Activated T-cell treated with anti-CD3 and anti-CD28 coated beads, Interleukin-2, amount 50 U/mL, for 4 hours (primary cell): ENCODE data around the gene EPHA6. TPM values are rescaled to one million over a fixed set of nuclear protein-coding genes. Genes with fewer than 3 reads are reported as not detected.

Experiments
- ATAC-seq, 2 donors: fragments of 200-7000 bp; cut with Tn5 transposase; one replicate each; pipeline ENCODE4 v1.10.0; 2021
- DNase-seq: peaks from one replicate; pipeline ENCODE4 v3.0.0-alpha.2; 2020
- H3K27me3 Mint-ChIP-seq: one replicate; pipeline ENCODE4 v1.8.0; 2021; ENCODE audit warnings: low read depth, mixed read lengths
- H3K36me3 Mint-ChIP-seq: one replicate; pipeline ENCODE4 v1.8.0; 2022; ENCODE audit warnings: mixed read lengths; ENCODE audit not compliant: insufficient read depth
- H3K4me1 Mint-ChIP-seq: one replicate; pipeline ENCODE4 v1.8.0; 2021; ENCODE audit warnings: low read depth, mixed read lengths
- H3K4me3 Mint-ChIP-seq: one replicate; pipeline ENCODE4 v1.8.0; 2021; ENCODE audit warnings: mild to moderate bottlenecking, moderate library complexity, mixed read lengths
- H3K9me3 Mint-ChIP-seq: one replicate; pipeline ENCODE4 v1.8.0; 2021; ENCODE audit warnings: mixed read lengths
- total RNA-seq, 3 donors: library from RNA; stranded (reverse); gene quantifications; one replicate each; pipeline ENCODE4 v1.2.1, GENCODE V29; 2021

Gene EPHA6
- total RNA-seq, 3 donors from 2014 or later, result not detected

GRCh38 chr3:97201814-97202213, 387.4 kb downstream of the EPHA6 start:
- ATAC-seq, result no peak
- Mint-ChIP-seq H3K27me3 (no peaks in the 10 kb centered on the region), H3K9me3 (no peaks in the 10 kb centered on the region), H3K36me3 (no peaks in the 10 kb centered on the region), H3K4me3 (no peak overlapping the region), H3K4me1 (no peaks in the 10 kb centered on the region)
- DNase-seq, result no peak

- ATAC-seq (no peak), DNase-seq (no peak)
- H3K4me1 Mint-ChIP-seq, result no peaks in the 10 kb centered on the region
- H3K27me3 Mint-ChIP-seq, result no peaks in the 10 kb centered on the region
- no peaks in the 10 kb centered on the region for H3K36me3 Mint-ChIP-seq
- H3K9me3 Mint-ChIP-seq, result peaks cover 4% of the 10 kb centered on the region
- no peak overlapping the region for H3K4me3 Mint-ChIP-seq
Measured at GRCh38 chr3:97228966-97229365, 414.6 kb downstream of the EPHA6 start.

- H3K4me1 Mint-ChIP-seq, result no peaks in the 10 kb centered on the region
- DNase-seq, result no peak
- H3K4me3 Mint-ChIP-seq, result no peak overlapping the region
- ATAC-seq, result no peak
- no peaks in the 10 kb centered on the region for H3K27me3 Mint-ChIP-seq
- peaks cover 4% of the 10 kb centered on the region for H3K9me3 Mint-ChIP-seq
- no peaks in the 10 kb centered on the region for H3K36me3 Mint-ChIP-seq
Measured at GRCh38 chr3:97230486-97230885, 416.1 kb downstream of the EPHA6 start.

DNA sequence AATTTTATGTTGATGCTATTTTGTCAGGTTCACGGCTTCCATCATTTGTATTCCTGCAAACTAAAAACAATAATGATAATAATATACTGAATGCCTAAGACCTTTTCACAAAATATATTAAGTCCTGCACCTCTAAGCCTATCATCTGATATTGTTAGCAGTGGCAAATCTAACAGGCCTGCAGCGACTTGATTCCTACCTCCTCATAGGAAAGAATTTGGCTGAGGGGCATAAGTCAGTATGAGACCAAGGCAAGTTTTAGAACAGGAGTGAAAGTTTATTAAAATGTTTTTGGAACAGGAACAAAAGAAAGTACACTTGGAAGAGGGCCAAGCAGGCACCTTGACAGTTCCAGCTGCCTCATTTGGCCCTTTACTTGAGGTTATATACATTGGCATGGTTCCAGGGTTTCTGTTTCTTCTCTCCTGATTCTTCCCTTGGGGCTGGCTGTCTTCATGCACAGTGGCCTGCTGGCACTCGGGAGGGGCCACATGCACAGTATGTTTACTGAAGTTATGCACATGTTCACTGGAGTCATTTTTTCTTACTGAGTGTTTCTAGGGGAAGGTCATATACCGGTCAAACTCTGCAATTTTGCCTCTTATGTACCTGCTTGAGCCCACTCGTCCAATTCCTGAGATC, 418.1 kb downstream of the EPHA6 start:
- H3K36me3 Mint-ChIP-seq, result no peaks in the 10 kb centered on the region
- ATAC-seq (no peak), DNase-seq (no peak)
- H3K4me1 Mint-ChIP-seq, result no peaks in the 10 kb centered on the region
- H3K9me3 Mint-ChIP-seq, result peaks cover 4% of the 10 kb centered on the region
- no peak overlapping the region for H3K4me3 Mint-ChIP-seq
- H3K27me3 Mint-ChIP-seq, result no peaks in the 10 kb centered on the region

DNA sequence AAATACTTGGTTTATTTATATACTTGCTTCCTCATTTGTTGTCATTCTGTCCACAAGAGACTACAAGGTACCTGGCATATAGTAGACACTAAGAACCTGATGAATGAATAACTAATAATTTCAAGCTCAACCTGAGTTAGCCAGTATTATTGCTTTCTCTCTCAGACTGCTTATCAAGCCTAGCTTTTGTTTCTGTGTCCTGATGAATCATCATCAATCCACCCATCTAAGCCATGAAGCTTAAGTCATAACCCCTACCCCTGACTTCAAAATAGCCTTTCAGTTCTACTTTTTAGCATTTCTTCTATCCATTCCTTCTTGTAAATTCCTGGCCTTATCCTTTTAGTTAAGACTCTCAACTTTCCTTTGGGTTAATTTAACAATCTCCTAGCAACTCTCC, 420.8 kb downstream of the EPHA6 start:
- no peaks in the 10 kb centered on the region for H3K9me3 Mint-ChIP-seq
- no peak overlapping the region for H3K4me3 Mint-ChIP-seq
- DNase-seq (no peak), ATAC-seq (no peak)
- H3K4me1 Mint-ChIP-seq, result no peaks in the 10 kb centered on the region
- no peaks in the 10 kb centered on the region for H3K36me3 Mint-ChIP-seq
- H3K27me3 Mint-ChIP-seq, result no peaks in the 10 kb centered on the region

- ATAC-seq (no peak), DNase-seq (no peak)
- H3K27me3 Mint-ChIP-seq, result no peaks in the 10 kb centered on the region
- H3K4me1 Mint-ChIP-seq, result no peaks in the 10 kb centered on the region
- H3K36me3 Mint-ChIP-seq, result no peaks in the 10 kb centered on the region
- no peak overlapping the region for H3K4me3 Mint-ChIP-seq
- H3K9me3 Mint-ChIP-seq, result no peaks in the 10 kb centered on the region
Measured at GRCh38 chr3:97235611-97236315, 421.4 kb downstream of the EPHA6 start.

GRCh38 chr3:97241417-97241816, 427.0 kb downstream of the EPHA6 start:
- no peaks in the 10 kb centered on the region for H3K27me3 Mint-ChIP-seq
- no peaks in the 10 kb centered on the region for H3K4me1 Mint-ChIP-seq

GRCh38 chr3:97245201-97245910, 431.0 kb downstream of the EPHA6 start:
- no peak overlapping the region for H3K4me3 Mint-ChIP-seq
- no peaks in the 10 kb centered on the region for H3K27me3 Mint-ChIP-seq
- no peaks in the 10 kb centered on the region for H3K36me3 Mint-ChIP-seq
- ATAC-seq, result no peak
- H3K4me1 Mint-ChIP-seq, result no peaks in the 10 kb centered on the region
- no peak for DNase-seq
- H3K9me3 Mint-ChIP-seq, result no peaks in the 10 kb centered on the region

More at GRCh38 chr3:97241417-97241816, 427.0 kb downstream of the EPHA6 start:
- ATAC-seq (no peak), DNase-seq (no peak)
- Mint-ChIP-seq H3K36me3 (no peaks in the 10 kb centered on the region), H3K9me3 (no peaks in the 10 kb centered on the region), H3K4me3 (no peak overlapping the region)

DNA sequence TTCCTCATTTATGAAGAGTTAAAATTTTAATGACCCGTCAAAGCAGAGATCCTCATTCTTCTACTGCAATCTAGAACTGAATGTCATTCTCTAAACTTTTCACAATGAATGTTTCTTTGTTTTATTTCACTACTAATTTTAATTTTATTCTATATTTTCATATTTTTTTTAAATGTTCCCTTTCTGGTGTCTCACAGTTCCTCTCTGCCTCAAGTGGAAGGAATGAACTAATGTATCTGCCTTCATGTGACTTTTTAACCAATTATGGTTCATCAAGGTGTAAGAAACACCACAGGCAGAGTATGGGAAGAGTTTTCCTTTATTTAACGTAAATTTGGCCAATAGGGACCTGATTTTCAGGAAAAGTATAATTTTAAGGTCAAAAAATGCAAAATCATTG, 441.7 kb downstream of the EPHA6 start:
- no peaks in the 10 kb centered on the region for H3K27me3 Mint-ChIP-seq
- H3K9me3 Mint-ChIP-seq, result no peaks in the 10 kb centered on the region
- no peak overlapping the region for H3K4me3 Mint-ChIP-seq
- ATAC-seq, result no peak
- no peak for DNase-seq
- no peaks in the 10 kb centered on the region for H3K36me3 Mint-ChIP-seq
- no peaks in the 10 kb centered on the region for H3K4me1 Mint-ChIP-seq

DNA sequence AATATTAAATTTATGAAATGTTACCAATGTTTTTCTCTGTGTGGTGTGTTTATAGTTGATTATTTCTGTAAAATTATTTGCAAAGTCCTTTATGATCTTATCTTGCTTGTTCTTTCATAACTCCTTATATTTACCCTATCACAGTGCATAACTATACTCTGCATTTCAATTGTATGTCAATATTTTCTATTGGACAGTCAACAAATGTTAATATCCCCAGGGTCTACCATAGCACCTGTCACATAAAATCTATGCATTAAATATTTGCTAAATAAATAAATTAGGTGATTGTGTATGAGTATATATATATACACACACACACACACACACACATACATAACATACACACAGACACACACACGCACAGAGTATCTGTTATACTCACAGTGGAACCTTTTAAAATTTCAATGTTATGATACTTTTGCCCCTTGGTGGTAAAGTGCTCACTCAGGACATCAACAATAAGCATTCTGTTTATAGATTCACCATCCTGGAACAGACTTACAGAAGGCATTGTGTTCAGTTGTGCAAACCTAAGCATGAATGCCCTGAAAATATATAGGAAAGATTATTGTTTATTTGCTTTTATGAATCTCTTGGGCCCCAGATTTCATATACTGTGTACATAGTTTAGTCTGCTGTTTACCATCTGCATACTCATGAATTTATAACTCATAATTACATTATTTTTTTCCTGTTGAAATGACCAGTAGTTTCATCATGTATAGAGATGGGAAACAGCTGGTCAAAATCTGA, 443.7 kb downstream of the EPHA6 start:
- Mint-ChIP-seq H3K4me3 (no peak overlapping the region), H3K27me3 (no peaks in the 10 kb centered on the region), H3K9me3 (no peaks in the 10 kb centered on the region), H3K36me3 (no peaks in the 10 kb centered on the region), H3K4me1 (no peaks in the 10 kb centered on the region)
- ATAC-seq (no peak), DNase-seq (no peak)

DNA sequence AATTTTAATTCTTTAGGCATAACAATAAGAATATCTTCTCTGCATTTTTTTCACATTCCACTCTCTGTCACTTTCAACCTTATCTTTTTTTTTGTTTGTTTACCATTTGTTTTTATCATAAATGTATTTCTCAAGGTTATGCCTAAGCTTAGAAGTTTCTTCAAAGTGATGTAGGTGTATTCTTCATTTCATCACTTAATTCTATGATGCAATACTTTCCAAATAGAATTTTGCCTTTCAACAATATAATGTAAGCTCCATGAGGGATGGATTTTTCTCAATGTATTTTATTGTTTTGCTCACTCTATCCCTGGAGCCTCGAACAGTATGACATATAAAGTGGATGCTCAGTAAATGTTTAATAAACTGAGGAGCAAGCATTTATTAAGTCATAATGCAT, 444.9 kb downstream of the EPHA6 start:
- DNase-seq (no peak), ATAC-seq (no peak)
- H3K36me3 Mint-ChIP-seq, result no peaks in the 10 kb centered on the region
- H3K4me3 Mint-ChIP-seq, result no peak overlapping the region
- no peaks in the 10 kb centered on the region for H3K4me1 Mint-ChIP-seq
- no peaks in the 10 kb centered on the region for H3K9me3 Mint-ChIP-seq
- H3K27me3 Mint-ChIP-seq, result no peaks in the 10 kb centered on the region

DNA sequence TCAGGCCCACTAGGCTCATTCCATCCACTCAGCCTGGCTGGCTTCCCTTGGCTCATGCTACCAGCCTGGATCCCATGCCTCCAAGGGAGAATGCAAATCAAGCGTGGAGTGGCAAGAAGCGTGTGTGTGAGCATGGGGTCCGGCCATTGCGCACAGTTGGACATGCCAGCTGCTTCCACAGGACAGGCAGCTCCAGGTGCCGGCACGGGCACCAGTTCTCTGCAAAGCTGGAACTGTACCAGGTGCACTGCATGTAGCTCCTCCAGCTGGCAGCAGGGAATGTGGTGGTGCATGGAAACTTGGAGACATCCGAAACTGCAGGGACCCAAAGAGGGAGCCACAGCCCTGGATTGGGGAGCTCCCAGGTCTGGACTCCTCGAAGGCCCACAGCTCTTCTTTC, 449.8 kb downstream of the EPHA6 start:
- Mint-ChIP-seq H3K9me3 (no peaks in the 10 kb centered on the region), H3K4me3 (no peak overlapping the region), H3K27me3 (no peaks in the 10 kb centered on the region), H3K4me1 (no peaks in the 10 kb centered on the region), H3K36me3 (no peaks in the 10 kb centered on the region)
- no peak for DNase-seq
- no peak for ATAC-seq

GRCh38 chr3:97265237-97266005, 451.0 kb downstream of the EPHA6 start:
- ATAC-seq (no peak), DNase-seq (no peak)
- Mint-ChIP-seq H3K4me1 (no peaks in the 10 kb centered on the region), H3K9me3 (no peaks in the 10 kb centered on the region), H3K4me3 (no peak overlapping the region), H3K36me3 (no peaks in the 10 kb centered on the region), H3K27me3 (no peaks in the 10 kb centered on the region)

GRCh38 chr3:97269202-97269601, 454.8 kb downstream of the EPHA6 start:
- no peak overlapping the region for H3K4me3 Mint-ChIP-seq
- H3K4me1 Mint-ChIP-seq, result no peaks in the 10 kb centered on the region
- H3K36me3 Mint-ChIP-seq, result no peaks in the 10 kb centered on the region
- ATAC-seq, result no peak
- no peak for DNase-seq
- no peaks in the 10 kb centered on the region for H3K27me3 Mint-ChIP-seq
- H3K9me3 Mint-ChIP-seq, result no peaks in the 10 kb centered on the region
